ENCODE data around the gene GPR52.

GRCh38 chr1:174448974-174449373 is 1.2 kb downstream of the GPR52 start:
- no peak for TF ChIP-seq ZNF484 (CRISPR knock-in tag; IDR thresholded peaks at IDR 0.05; ENCODE audit: borderline replicate concordance, low read depth)
- no peak for TF ChIP-seq CBFB (CRISPR knock-in tag; IDR thresholded peaks at IDR 0.05)
- TF ChIP-seq ZFP41 (CRISPR knock-in tag; IDR thresholded peaks at IDR 0.05; ENCODE audit: borderline replicate concordance), result no peak
- TF ChIP-seq PHF8 (CRISPR knock-in tag; IDR thresholded peaks at IDR 0.05), result no peak
- no peak for TF ChIP-seq ZNF577 (CRISPR knock-in tag; IDR thresholded peaks at IDR 0.05; ENCODE audit: borderline replicate concordance, low read depth)
- TF ChIP-seq ZBTB2 (CRISPR knock-in tag; IDR thresholded peaks at IDR 0.05; ENCODE audit: low read depth), result no peak
- TF ChIP-seq YY1 (IDR thresholded peaks at IDR 0.05; ENCODE audit: insufficient read depth, insufficient replicate concordance, low read depth, low read length), result no peak
- no peak for TF ChIP-seq PRDM15 (CRISPR knock-in tag; IDR thresholded peaks at IDR 0.05)
- no peak for TF ChIP-seq KAT8 (CRISPR knock-in tag; IDR thresholded peaks at IDR 0.05)
- no peak for TF ChIP-seq IKZF4 (CRISPR knock-in tag; IDR thresholded peaks at IDR 0.05; ENCODE audit: borderline replicate concordance, low read depth, not compliant biosample characterization)
- TF ChIP-seq NCOA2 (CRISPR knock-in tag; IDR thresholded peaks at IDR 0.05), result no peak
- no peak for TF ChIP-seq JUND (CRISPR knock-in tag; IDR thresholded peaks at IDR 0.05)
- no peak for TF ChIP-seq PHF20 (CRISPR knock-in tag; IDR thresholded peaks at IDR 0.05)
